ENCODE measurements around the gene NUP214. TPM values are rescaled to one million over a fixed set of nuclear protein-coding genes. Genes with fewer than 3 reads are reported as not detected.

Gene NUP214
- total and polyA plus RNA-seq, 8 donors, result 43.8 to 58.4 (median 47.4) TPM

- Histone ChIP-seq H3K4me3 (peak overlapping the region; percentile 55 to 87), H3K36me3 (no peaks in the 10 kb centered on the region), H3K27me3 (peaks cover 8 to 44% of the 10 kb centered on the region in 2 donors), H3K4me1 (peaks cover 0 to 40% of the 10 kb centered on the region in 2 donors), H3K27ac (peak overlapping the region; percentile 83 to 87), H3K9me3 (no peaks in the 10 kb centered on the region)
- ATAC-seq, result no peak
- intact Hi-C loops (cut with DNase I), result no loop called here
- no peak for TF ChIP-seq CTCF (IDR thresholded peaks at IDR 0.05)
- peak in 1 of 4 donors; percentile 85 for DNase-seq
Measured at GRCh38 chr9:131277287-131277909, 152.0 kb downstream of the NUP214 start.

GRCh38 chr9:131277910-131278701, 152.7 kb downstream of the NUP214 start:
- ATAC-seq, result peak; percentile 80
- peak overlapping the region in 1 of 2 donors; percentile 87 for H3K27ac ChIP-seq
- H3K4me1 ChIP-seq, result peaks cover 0 to 37% of the 10 kb centered on the region in 2 donors

GRCh38 chr9:131278702-131279111, 153.3 kb downstream of the NUP214 start:
- DNase-seq (no peak), ATAC-seq (no peak)
- intact Hi-C loops (cut with DNase I), result no loop called here
- Histone ChIP-seq H3K4me3 (no peak overlapping the region), H3K4me1 (peaks cover 0 to 31% of the 10 kb centered on the region in 2 donors), H3K27ac (no peak overlapping the region), H3K9me3 (no peaks in the 10 kb centered on the region), H3K27me3 (peaks cover 12 to 57% of the 10 kb centered on the region in 2 donors), H3K36me3 (no peaks in the 10 kb centered on the region)
- no peak for TF ChIP-seq CTCF (IDR thresholded peaks at IDR 0.05)

More at GRCh38 chr9:131277910-131278701, 152.7 kb downstream of the NUP214 start:
- Histone ChIP-seq H3K27me3 (peaks cover 9 to 51% of the 10 kb centered on the region in 2 donors), H3K4me3 (peak overlapping the region; percentile 55 to 87), H3K9me3 (no peaks in the 10 kb centered on the region), H3K36me3 (no peaks in the 10 kb centered on the region)
- no peak for TF ChIP-seq CTCF (IDR thresholded peaks at IDR 0.05)
- DNase-seq, result peak; percentile 63 to 89 (median 88)
- intact Hi-C loops (cut with DNase I), result no loop called here

GRCh38 chr9:131279196-131279862, 153.9 kb downstream of the NUP214 start:
- peaks cover 12 to 57% of the 10 kb centered on the region in 2 donors for H3K27me3 ChIP-seq
- DNase-seq (no peak), ATAC-seq (no peak)
- intact Hi-C loops (cut with DNase I), result no loop called here
- H3K4me3 ChIP-seq, result no peak overlapping the region
- H3K36me3 ChIP-seq, result no peaks in the 10 kb centered on the region
- no peaks in the 10 kb centered on the region for H3K9me3 ChIP-seq
- no peak overlapping the region for H3K27ac ChIP-seq
- no peak for TF ChIP-seq CTCF (IDR thresholded peaks at IDR 0.05)
- H3K4me1 ChIP-seq, result peaks cover 0 to 25% of the 10 kb centered on the region in 2 donors
